Breast epithelium (tissue), 4 donors: Measurements from ENCODE around the gene ZNF225. TPM values are rescaled to one million over a fixed set of nuclear protein-coding genes. Genes with fewer than 3 reads are reported as not detected.

Experiments used
- DNase-seq, 2 donors: peaks; one replicate each; pipeline ENCODE4 v3.0.0-alpha.2; 2019; ENCODE audit warnings: low spot score in 2 of 2
- H3K27ac ChIP-seq, 2 donors: fragments of 200-600 bp; sonication (generic) in 1 of 2; one replicate each; pipeline ENCODE4 v1.5.1; 2016 to 2019; ENCODE audit warnings: mild to moderate bottlenecking in 1 of 2
- H3K27me3 ChIP-seq, 2 donors: fragments of 200-600 bp; sonication (generic) in 1 of 2; one replicate each; pipeline versions ENCODE4 v1.5.1 to v1.6.0; 2017 to 2019; ENCODE audit warnings: control low read depth in 1 of 2, mild to moderate bottlenecking in 1 of 2
- H3K36me3 ChIP-seq: fragments of 200-600 bp; one replicate; pipeline ENCODE4 v1.5.1; 2019
- H3K4me1 ChIP-seq, 2 donors: fragments of 200-600 bp; sonication (generic); one replicate each; pipeline ENCODE4 v1.5.1; 2016 to 2019; ENCODE audit warnings: control low read depth in 1 of 2
- H3K4me3 ChIP-seq, 3 donors: fragments of 200-600 bp; sonication (generic); 1 replicate in 2 of 3; 2 replicates in 1 of 3; pipeline ENCODE4 v1.5.1; 2016 to 2019; ENCODE audit warnings: mild to moderate bottlenecking in 3 of 3, moderate library complexity in 2 of 3
- H3K9me3 ChIP-seq, 2 donors: fragments of 200-600 bp; sonication (generic) in 1 of 2; one replicate each; pipeline ENCODE4 v1.5.1; 2016 to 2019; ENCODE audit warnings: control low read depth in 1 of 2
- CTCF ChIP-seq, 3 donors: fragments of 450-650 bp; IDR thresholded peaks; one replicate each; pipeline ENCODE4 v1.5.1; 2016 to 2017; ENCODE audit warnings: antibody characterized with exemption in 3 of 3, mild to moderate bottlenecking in 3 of 3, moderate library complexity in 3 of 3
- POLR2A ChIP-seq: fragments of 450-650 bp; IDR thresholded peaks from one replicate; pipeline ENCODE4 v1.6.1; 2016; ENCODE audit warnings: antibody characterized with exemption, mild to moderate bottlenecking, moderate library complexity
- POLR2AphosphoS5 ChIP-seq, 3 donors: sonication (generic); formaldehyde crosslinking; IDR thresholded peaks; one replicate each; pipeline ENCODE4 v1.6.1; 2017; ENCODE audit warnings: antibody characterized with exemption in 3 of 3
- intact Hi-C: fragments of 100-400 bp; cut with DNase I; formaldehyde crosslinking; loops from one replicate; pipeline ENCODE4 v1.15.1; 2023; ENCODE audit warnings: low total_unique reads
- total RNA-seq, 3 donors: library from RNA; depleted of rRNA; stranded (reverse); fragments of >200 nt; gene quantifications; one replicate each; pipeline ENCODE4 v1.1.0, GENCODE V29; 2016

The ZNF225 gene
- total RNA-seq: 1 to 10 TPM; 3.4 to 6.6 (median 4.6) TPM

DNA sequence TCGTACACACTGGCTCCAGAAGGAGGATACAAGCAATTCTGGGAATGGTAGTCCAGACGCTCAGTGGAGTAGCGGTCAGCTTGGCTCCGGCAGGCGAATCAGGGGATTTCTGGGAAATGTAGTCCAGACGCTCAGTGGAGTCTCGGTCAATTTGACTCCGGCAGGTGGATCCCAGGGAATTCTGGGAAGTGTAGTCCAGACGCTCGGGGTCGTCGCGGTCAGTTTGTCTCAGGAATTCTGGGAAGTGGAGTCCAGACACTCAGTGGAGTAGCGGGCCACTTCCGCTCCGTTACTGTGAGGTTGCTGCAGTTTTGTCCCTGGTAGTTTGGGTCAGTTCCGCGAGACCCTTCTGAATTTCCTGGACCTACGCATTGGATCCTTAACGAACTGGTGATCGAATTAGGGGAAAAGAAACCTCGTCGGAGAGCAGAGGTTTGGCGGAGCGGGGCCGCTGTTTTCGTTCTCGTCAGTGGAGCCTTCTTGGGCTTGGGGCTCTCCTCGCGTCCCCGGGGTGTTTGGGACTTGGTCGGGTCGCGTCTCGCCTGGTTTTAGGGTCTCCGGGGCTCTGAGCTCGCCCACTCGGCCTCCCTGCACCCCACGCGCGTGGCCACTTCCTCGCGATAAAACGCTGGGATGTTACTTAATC lies at the start of gene ZNF225:
TSS of gene ZNF225 (plus strand) at position 262 of the 646 bp plus-strand sequence. CDS start 2,429 bp downstream, outside the sequence.
- peak; percentile 92 to 97 for DNase-seq
- Histone ChIP-seq H3K36me3 (peaks cover 6% of the 10 kb centered on the region), H3K27me3 (no peaks in the 10 kb centered on the region), H3K4me1 (peaks cover 0 to 8% of the 10 kb centered on the region in 2 donors), H3K27ac (peak within 1 kb of the TSS; percentile 77 to 81), H3K4me3 (peak within 1 kb of the TSS; percentile 60 to 90 (median 83)), H3K9me3 (peaks cover 27 to 33% of the 10 kb centered on the region in 2 donors)
- TF ChIP-seq CTCF (IDR thresholded peaks at IDR 0.05) (no peak), POLR2A (no peak), POLR2AphosphoS5 (IDR thresholded peaks at IDR 0.05) (peak; percentile 80 to 83 (median 82))
- intact Hi-C loops: no loop called here

DNA sequence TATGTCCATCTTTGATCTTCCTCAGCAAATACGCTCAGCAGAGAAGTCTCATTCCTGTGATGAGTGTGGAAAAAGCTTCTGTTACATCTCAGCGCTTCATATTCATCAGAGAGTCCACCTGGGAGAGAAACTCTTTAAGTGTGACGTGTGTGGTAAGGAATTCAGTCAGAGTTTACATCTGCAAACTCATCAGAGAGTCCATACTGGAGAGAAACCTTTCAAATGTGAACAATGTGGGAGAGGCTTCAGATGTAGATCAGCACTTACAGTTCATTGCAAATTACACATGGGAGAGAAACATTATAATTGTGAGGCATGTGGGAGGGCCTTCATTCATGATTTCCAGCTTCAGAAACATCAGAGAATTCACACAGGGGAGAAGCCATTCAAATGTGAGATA lies 46.9 kb upstream of the ZNF225 start:
- intact Hi-C loops: no loop called here

DNA sequence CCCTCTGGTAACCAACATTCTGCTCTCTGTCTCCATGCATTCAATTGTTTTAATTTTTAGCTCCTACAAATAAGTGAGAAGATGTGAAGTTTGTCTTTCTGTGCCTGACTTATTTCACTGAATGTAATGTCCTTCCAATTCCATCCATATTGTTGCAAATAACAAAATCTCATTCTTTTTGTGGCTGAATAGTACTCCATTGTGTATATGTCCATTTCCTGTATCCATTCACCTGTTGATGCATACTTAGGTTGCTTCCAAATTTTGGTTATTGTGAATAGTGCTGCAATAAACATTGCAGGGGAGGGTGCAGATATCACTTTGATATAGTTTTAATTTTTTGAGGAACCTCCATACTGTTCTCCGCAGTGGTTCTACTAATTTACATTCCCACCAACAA lies 43.8 kb upstream of the ZNF225 start:
- DNase-seq: no peak
- peaks cover 33 to 56% of the 10 kb centered on the region in 2 donors for H3K9me3 ChIP-seq
- intact Hi-C loops: no loop called here
- no peak overlapping the region for H3K4me3 ChIP-seq
- no peak overlapping the region for H3K27ac ChIP-seq
- H3K27me3 ChIP-seq: no peaks in the 10 kb centered on the region
- H3K4me1 ChIP-seq: peaks cover 0 to 8% of the 10 kb centered on the region in 2 donors
- peaks cover 20% of the 10 kb centered on the region for H3K36me3 ChIP-seq
- no peak for TF ChIP-seq POLR2AphosphoS5 (IDR thresholded peaks at IDR 0.05)
- TF ChIP-seq CTCF (IDR thresholded peaks at IDR 0.05): no peak
- no peak for TF ChIP-seq POLR2A

More for the DNA sequence above, 46.9 kb upstream of the ZNF225 start:
- DNase-seq: no peak
- Histone ChIP-seq H3K27ac (no peak overlapping the region), H3K4me1 (no peaks in the 10 kb centered on the region), H3K9me3 (peaks cover 45 to 85% of the 10 kb centered on the region in 2 donors), H3K36me3 (peaks cover 43% of the 10 kb centered on the region), H3K27me3 (no peaks in the 10 kb centered on the region), H3K4me3 (no peak overlapping the region)
- TF ChIP-seq CTCF (IDR thresholded peaks at IDR 0.05) (no peak), POLR2A (no peak), POLR2AphosphoS5 (IDR thresholded peaks at IDR 0.05) (no peak)

DNA sequence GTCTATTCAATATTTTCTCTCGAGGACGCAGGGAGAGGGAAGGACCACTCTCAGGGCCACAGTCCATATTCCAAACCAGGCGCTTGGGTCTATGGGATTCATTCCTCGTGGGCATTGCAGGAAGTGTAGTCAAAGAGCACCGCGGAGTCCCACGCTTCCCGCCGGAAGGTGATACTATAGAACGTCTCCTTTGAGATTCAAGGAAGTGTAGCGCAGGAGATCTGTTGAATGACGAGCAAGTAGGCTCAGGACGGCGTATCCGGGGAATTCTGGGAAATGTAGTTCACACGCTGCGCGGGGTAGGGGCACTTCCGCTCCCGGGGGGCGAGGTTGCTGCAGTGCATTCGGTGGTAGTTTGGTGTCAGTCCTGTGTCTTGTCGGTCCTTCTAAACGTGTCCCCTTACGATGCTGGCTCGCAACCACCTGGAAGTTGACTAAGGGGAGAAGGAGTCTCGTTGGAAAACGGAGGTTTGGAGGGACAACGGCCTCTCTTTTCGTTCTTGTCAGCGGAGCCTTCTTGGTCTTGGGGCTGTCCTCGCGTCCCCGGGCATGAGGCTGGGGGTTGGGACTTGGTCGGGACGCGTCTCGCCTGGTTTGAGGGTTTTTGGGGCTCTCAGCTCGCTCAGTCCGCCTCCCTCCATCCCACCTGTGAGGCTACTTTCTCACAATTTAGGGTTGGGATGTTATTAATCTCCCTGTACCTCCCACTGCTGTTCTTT lies 41.2 kb upstream of the ZNF225 start, which contains the start of gene ZNF284:
TSS of gene ZNF284 (plus strand) at position 336 of the 719 bp plus-strand sequence. CDS start 4,231 bp downstream, outside the sequence.
- peak; percentile 73 to 82 for DNase-seq
- Histone ChIP-seq H3K36me3 (no peaks in the 10 kb centered on the region), H3K27ac (peak within 1 kb of the TSS; percentile 64 to 79), H3K9me3 (peaks cover 9 to 30% of the 10 kb centered on the region in 2 donors), H3K4me1 (peaks cover 0 to 8% of the 10 kb centered on the region in 2 donors), H3K27me3 (no peaks in the 10 kb centered on the region), H3K4me3 (peak within 1 kb of the TSS; percentile 57 to 78 (median 72))
- intact Hi-C loops: no loop called here
- TF ChIP-seq POLR2AphosphoS5 (IDR thresholded peaks at IDR 0.05) (peak; percentile 39 to 59 (median 41)), POLR2A (no peak)

DNA sequence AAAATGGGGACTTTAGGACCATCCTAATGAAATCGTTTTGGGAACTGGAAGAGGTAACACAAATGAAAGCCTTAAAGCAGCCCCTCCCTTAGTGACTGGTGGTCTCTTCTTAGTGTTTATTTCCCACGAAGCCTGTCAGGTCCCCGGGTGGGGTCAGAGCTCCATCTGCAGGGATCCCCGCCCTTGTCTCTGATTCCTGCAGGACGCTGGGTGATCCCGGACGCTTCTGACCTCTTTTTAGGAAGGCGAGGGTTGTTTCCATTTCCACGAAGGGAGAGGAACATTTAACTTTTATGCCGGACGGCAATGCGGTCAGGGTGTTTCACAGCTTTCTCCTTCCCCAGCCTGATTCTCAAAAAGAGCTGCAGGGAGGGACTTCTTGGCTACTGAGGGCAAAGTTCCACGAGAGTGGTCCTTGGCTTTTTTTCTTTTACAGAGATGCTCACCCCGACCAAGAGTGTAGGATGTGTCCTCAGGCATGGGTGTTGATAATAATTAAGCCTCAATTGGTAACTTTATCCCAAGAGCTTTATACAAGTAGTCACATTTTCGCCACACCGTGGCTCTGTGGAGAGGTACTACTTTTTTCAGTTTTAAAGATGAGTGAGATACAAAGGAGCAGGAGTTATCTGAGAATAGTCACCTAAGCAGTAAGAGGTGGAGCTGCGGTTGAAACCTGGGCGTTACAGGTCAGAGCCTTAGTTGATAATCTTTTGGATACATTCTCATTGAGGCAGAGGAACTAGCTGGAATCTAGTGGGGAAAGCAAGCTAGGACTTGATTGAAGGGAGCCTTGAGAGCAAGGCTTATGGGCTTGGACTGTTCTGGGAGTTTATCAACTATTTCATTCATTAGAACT lies 40.4 kb upstream of the ZNF225 start:
- intact Hi-C loops: no loop called here
- DNase-seq: no peak
- Histone ChIP-seq H3K4me1 (peaks cover 0 to 8% of the 10 kb centered on the region in 2 donors), H3K4me3 (peak overlapping the region; percentile 57 to 78 (median 72)), H3K9me3 (peaks cover under 1 to 25% of the 10 kb centered on the region in 2 donors), H3K27ac (peak overlapping the region in 1 of 2 donors; percentile 79), H3K27me3 (no peaks in the 10 kb centered on the region), H3K36me3 (no peaks in the 10 kb centered on the region)
- TF ChIP-seq POLR2AphosphoS5 (IDR thresholded peaks at IDR 0.05): no peak
- TF ChIP-seq POLR2A: no peak
- no peak for TF ChIP-seq CTCF (IDR thresholded peaks at IDR 0.05)
